Activated T-cell treated with anti-CD3 and anti-CD28 coated beads, Interleukin-2, amount 50 U/mL, for 72 hours (primary cell): ENCODE measurements around the gene FAM110D. TPM values are rescaled to one million over a fixed set of nuclear protein-coding genes. Genes with fewer than 3 reads are reported as not detected.

ENCODE experiments used
- ATAC-seq, 2 donors: fragments of 150-1000 bp; cut with Tn5 transposase; replicated peaks in 1 of 2; 2 replicates each; pipeline ENCODE4 v1.10.0; 2021; ENCODE audit warnings: moderate library complexity in 2 of 2, mild to moderate bottlenecking in 1 of 2
- DNase-seq, 2 donors: peaks; one replicate each; pipeline ENCODE4 v3.0.0; 2021 to 2022; ENCODE audit warnings: mixed read lengths in 1 of 2
- H3K27ac Mint-ChIP-seq: one replicate; pipeline ENCODE4 v1.8.0; 2022; ENCODE audit warnings: mild to moderate bottlenecking, moderate library complexity, mixed read lengths
- H3K27me3 Mint-ChIP-seq: one replicate; pipeline ENCODE4 v1.8.0; 2022; ENCODE audit warnings: low read depth, mixed read lengths
- H3K36me3 Mint-ChIP-seq, 2 donors: one replicate each; pipeline ENCODE4 v1.8.0; 2022; ENCODE audit warnings: mixed read lengths in 2 of 2, mild to moderate bottlenecking in 1 of 2; ENCODE audit not compliant: insufficient read depth in 2 of 2
- H3K4me1 Mint-ChIP-seq: one replicate; pipeline ENCODE4 v1.8.0; 2022; ENCODE audit warnings: low read depth, mixed read lengths
- H3K4me3 Mint-ChIP-seq, 2 donors: one replicate each; pipeline ENCODE4 v1.8.0; 2022; ENCODE audit warnings: mild to moderate bottlenecking in 2 of 2, mixed read lengths in 2 of 2, moderate library complexity in 2 of 2
- H3K9me3 Mint-ChIP-seq, 2 donors: one replicate each; pipeline ENCODE4 v1.8.0; 2022; ENCODE audit warnings: mixed read lengths in 2 of 2
- total RNA-seq, 2 donors: library from RNA; stranded (reverse); gene quantifications; one replicate each; pipeline ENCODE4 v1.2.3, GENCODE V29; 2022

The FAM110D gene
- not detected for total RNA-seq

DNA sequence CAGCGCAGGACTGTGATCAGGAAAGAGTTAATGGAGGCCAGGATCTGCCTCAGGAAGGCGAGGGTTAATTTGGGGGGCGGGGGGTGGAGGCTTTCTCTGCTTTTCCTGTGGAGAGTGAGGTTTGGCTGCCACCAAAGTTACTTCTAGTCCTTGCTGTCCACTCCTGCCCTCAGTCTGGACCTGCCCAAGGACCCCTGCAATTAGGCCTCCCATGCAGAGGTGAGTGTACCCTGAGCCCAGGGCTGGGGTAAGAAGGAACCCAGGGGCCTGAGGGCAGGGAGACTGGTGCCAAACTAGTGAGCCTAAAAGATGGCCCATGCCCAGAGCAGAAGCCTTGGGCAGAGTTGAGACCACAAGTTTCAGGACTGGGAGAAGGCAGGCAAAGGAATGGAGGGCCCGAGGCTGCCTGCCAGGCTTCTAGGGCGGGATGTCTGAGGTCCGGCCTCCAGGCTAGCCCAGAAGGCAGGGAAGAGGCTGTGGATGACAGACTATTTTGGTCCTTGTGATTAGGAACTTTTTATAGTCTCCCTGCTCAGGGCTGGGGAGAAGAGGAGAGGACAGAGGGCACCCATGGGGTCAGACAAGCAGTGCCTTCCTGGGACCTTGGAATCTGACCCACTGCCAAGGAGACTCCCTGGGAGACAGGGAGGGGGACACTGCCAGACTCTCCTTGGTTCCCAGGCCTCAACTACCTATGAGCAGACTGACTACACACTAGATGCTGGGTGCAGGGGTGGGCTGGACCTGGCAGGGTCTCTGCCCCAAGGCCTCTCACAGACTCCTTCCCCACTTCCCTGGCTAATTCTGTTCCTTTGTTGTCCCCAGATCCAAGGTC lies at the start of gene FAM110D:
FAM110D (plus strand) TSS at position 172 of the 835 bp plus-strand sequence. CDS start 2,213 bp downstream, outside the sequence.
- Mint-ChIP-seq H3K4me1 (peaks cover 9% of the 10 kb centered on the region), H3K9me3 (no peaks in the 10 kb centered on the region), H3K4me3 (no peak within 1 kb of the TSS), H3K27ac (no peak within 1 kb of the TSS), H3K36me3 (no peaks in the 10 kb centered on the region), H3K27me3 (peaks cover 58% of the 10 kb centered on the region)
- DNase-seq (no peak), ATAC-seq (no peak)

DNA sequence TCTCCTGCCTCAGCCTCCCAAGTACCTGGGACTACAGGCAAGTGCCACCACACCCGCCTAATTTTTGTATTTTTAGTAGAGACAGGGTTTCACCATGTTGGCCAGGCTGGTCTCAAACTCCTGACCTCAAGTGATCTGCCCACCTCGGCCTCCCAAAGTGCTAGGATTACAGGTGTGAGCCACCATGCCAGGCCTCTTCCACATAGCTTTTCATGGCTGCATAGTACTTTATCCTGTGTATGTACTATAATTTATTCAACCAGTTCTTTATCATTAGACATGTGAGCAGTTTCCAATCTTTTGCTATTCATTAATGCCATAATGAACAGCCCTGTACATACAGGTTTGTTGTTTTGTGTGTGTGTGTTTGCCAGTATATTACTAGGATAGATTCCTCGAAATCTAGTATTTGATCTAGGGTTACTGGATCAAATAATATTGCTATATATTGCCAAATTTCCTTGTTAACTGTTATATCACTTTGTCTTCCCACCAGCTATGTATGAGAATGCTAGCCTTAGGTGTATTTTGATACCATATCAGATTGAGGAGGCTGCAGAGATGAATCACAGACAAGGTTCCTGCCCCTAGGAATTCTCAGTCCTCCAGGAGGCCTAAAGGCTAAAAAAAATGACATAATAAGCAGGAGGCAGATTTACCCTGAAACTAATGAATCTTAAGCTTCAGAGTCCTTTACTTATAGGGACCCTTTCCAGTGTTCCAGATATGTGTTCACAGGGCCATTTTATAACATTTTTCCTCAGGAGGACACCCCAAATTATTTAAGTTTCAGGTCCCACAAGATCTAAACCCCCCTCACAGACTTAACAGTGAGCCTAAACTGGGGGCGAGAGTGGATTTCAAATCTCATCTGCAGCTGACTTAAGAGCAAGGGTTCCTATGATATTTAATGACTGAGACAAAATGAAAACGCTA lies 49.4 kb upstream of the FAM110D start:
- H3K9me3 Mint-ChIP-seq = no peaks in the 10 kb centered on the region
- ATAC-seq = no peak
- DNase-seq = no peak
- no peaks in the 10 kb centered on the region for H3K27me3 Mint-ChIP-seq
- H3K36me3 Mint-ChIP-seq = peaks cover 3 to 6% of the 10 kb centered on the region in 2 donors
- peak overlapping the region; percentile 81 to 89 for H3K4me3 Mint-ChIP-seq
- peak overlapping the region; percentile 83 for H3K27ac Mint-ChIP-seq
- H3K4me1 Mint-ChIP-seq = peaks cover 41% of the 10 kb centered on the region

DNA sequence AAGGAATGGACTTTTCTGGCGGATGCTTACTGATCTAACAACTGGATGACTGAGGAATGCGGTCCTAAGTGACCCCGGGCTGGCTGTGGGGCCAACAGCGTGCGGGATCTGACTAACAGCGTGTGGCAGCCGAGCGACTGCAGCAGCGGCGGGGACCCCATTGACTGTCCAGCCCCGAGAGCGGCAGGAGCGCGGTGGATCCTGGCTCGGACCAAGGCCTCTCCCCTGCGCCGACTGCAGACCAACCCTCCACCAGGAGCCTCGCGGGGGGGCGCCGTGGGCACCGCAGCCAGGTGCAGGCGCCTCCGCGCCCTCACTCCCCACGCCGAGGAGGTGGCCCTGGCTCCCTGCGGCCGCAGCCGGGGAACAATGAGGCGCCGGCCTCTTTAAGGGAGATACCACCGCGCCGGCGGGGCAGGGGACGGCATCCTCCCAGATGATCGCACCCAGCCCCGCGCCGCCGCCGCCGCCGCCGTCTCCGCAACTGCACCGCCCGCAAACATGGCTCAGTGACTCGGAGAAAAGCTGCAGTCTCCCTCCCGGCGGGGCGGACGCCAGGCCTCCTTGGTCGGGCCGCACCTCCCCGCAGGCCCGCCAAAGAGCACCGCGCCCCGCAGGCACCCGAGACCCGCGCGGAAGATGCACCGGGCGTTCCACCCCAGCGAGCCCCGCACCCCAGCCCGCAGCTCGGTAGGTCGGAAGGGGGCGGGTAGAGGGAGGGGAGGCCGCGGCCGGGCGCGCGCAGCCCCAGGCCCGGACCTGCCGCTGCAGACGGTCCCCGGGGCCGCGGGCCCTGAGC lies 47.9 kb upstream of the FAM110D start:
- H3K9me3 Mint-ChIP-seq = no peaks in the 10 kb centered on the region
- peaks cover 3 to 7% of the 10 kb centered on the region in 2 donors for H3K36me3 Mint-ChIP-seq
- peak overlapping the region; percentile 83 for H3K27ac Mint-ChIP-seq
- ATAC-seq (peak; percentile 70 to 71), DNase-seq (peak; percentile 87 to 88)
- H3K27me3 Mint-ChIP-seq = no peaks in the 10 kb centered on the region
- H3K4me3 Mint-ChIP-seq = peak overlapping the region; percentile 81 to 89
- peaks cover 37% of the 10 kb centered on the region for H3K4me1 Mint-ChIP-seq

DNA sequence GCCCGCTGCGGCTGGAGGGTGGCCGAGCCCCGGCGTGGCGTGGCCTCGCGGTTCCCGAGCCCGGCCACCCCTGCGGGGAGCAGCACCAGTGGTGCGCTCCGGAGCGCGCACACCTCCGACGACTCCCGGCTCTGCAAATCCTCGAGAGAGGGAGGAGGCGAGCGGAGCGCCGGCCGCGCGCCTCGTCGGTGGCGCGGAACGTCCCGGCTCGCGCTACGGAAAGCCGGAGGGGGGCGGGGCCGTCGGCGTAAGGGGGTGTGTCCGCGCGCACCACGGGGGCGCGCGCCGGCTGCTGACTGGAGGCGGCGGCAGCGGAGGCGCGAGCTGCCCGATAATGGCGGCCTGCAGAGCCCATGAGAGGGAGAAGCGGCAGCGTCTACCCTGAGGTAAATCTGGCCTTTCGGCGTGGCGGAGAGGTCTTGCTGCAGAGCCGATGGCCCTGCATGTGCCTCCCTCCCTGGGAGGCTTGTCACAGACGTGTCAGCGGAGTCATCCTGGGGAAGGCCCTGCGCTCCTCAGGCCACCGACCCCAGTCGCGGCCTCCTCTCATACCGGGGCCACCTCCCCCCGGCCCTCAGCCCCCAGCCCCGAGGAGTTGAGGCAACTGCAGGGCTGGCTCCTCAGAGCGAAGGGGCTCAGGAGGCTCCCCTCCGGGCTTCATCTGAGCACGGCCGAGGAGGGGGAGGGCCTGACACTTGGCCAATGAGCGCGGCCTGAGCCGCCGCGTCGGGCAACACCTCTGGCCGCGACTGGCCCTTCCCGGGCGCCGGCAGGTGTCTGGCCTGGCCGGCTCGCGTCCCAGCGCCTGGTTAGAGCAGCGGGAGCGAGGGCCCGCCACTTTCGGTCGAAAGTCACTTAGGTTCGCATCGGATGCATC lies 47.1 kb upstream of the FAM110D start, which contains the start of gene PDIK1L:
PDIK1L (plus strand) TSS at position 295 of the 877 bp plus-strand sequence. CDS start 2,485 bp downstream, outside the sequence.
- DNase-seq (peak; percentile 93 to 95), ATAC-seq (peak; percentile 85 to 87)
- H3K4me3 Mint-ChIP-seq = peak within 1 kb of the TSS; percentile 95 to 98
- no peaks in the 10 kb centered on the region for H3K27me3 Mint-ChIP-seq
- H3K4me1 Mint-ChIP-seq = peaks cover 37% of the 10 kb centered on the region
- H3K9me3 Mint-ChIP-seq = no peaks in the 10 kb centered on the region
- peak within 1 kb of the TSS; percentile 90 for H3K27ac Mint-ChIP-seq
- H3K36me3 Mint-ChIP-seq = peaks cover 3 to 7% of the 10 kb centered on the region in 2 donors

DNA sequence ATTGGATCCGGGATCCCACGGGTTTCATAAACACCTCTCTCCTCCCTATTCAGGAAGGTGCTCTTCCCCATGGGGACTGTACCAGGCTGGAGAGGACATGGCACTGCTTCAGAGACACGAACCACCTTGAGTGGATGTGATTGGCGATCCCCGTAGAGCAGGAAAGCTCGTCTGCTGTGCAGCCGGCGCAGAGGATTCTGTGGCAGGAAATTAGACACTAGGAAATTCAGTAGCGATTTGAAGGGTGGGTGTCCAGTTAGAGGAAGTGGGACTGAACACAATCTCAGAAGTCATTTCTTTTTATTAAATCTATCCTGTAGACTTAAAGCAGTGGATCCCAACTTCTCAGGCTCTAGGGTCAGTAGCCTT lies 46.5 kb upstream of the FAM110D start:
- Mint-ChIP-seq H3K36me3 (peaks cover 3 to 10% of the 10 kb centered on the region in 2 donors), H3K27ac (peak overlapping the region; percentile 90), H3K4me3 (peak overlapping the region; percentile 95 to 98), H3K4me1 (peaks cover 38% of the 10 kb centered on the region), H3K9me3 (no peaks in the 10 kb centered on the region), H3K27me3 (no peaks in the 10 kb centered on the region)
- DNase-seq = no peak
- ATAC-seq = no peak

DNA sequence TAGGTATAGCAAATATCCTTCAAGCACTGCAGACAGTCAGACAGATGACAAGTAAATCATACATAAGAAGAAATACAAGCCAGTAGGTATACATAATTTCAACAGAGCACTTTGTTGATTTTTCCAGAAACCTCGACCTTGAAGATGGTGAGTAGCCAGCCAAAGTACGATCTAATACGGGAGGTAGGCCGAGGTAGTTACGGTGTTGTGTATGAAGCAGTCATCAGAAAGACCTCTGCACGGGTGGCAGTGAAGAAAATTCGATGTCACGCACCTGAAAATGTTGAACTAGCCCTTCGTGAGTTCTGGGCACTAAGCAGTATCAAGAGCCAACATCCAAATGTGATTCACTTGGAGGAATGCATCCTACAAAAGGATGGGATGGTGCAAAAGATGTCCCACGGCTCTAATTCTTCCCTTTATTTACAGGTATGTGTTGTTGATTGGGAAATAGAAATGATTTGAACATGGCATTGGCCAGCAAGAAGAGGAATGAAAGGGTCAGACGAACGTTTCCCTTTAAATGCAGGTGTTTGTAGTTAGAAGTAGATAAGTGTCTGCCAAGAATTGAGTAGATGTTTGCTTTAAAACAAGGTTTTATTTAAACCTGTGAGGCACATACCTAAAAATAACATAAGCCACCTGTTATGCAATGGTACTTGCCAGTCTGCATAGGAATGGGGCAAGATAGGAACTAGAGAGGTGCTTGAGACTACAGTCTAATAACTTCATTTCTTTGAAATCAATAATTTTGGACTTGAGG lies 44.5 kb upstream of the FAM110D start:
- peaks cover 50% of the 10 kb centered on the region for H3K4me1 Mint-ChIP-seq
- no peak for ATAC-seq
- no peak overlapping the region for H3K27ac Mint-ChIP-seq
- no peak for DNase-seq
- H3K9me3 Mint-ChIP-seq = no peaks in the 10 kb centered on the region
- no peaks in the 10 kb centered on the region for H3K27me3 Mint-ChIP-seq
- H3K36me3 Mint-ChIP-seq = peaks cover 5 to 16% of the 10 kb centered on the region in 2 donors
- peak overlapping the region in 1 of 2 donors; percentile 22 for H3K4me3 Mint-ChIP-seq

DNA sequence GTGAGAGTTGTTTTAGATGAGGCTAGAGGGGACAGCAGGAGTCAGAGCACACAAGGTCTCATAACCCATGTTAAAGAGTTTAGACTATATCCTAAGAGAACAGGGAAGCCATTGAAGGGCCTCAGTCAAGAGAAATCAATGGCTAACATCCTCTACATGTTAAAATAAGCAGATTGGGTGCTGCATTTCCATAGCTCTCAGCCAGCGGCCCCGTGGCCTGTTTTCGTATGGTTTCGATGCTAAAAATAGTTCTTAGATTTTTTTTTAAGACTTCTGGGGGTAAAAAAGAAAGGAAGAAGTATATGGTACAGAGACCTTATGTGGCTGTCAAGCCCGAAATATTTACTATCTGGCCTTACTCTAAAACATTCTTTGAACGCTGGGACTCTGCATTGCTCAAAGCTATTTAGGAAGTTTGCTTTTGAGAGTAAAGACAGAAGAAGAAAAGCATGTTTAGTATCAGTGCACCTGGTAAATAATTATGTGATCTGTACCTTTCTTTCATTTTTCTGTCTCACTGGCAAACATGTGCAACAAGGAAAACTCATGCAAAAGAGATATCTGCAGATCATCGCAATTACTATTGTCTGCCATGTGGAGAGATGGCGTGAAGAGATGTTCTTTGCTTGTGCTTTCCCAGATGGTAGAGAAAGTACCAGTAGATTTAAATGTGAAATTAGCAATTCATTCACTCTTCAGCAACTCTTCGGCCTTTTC lies 38.8 kb upstream of the FAM110D start:
- H3K27me3 Mint-ChIP-seq = no peaks in the 10 kb centered on the region
- no peaks in the 10 kb centered on the region for H3K9me3 Mint-ChIP-seq
- H3K27ac Mint-ChIP-seq = peak overlapping the region; percentile 60
- peaks cover 48% of the 10 kb centered on the region for H3K4me1 Mint-ChIP-seq
- peaks cover 2 to 10% of the 10 kb centered on the region in 2 donors for H3K36me3 Mint-ChIP-seq
- DNase-seq (no peak), ATAC-seq (no peak)
- H3K4me3 Mint-ChIP-seq = peak overlapping the region in 1 of 2 donors; percentile 19

DNA sequence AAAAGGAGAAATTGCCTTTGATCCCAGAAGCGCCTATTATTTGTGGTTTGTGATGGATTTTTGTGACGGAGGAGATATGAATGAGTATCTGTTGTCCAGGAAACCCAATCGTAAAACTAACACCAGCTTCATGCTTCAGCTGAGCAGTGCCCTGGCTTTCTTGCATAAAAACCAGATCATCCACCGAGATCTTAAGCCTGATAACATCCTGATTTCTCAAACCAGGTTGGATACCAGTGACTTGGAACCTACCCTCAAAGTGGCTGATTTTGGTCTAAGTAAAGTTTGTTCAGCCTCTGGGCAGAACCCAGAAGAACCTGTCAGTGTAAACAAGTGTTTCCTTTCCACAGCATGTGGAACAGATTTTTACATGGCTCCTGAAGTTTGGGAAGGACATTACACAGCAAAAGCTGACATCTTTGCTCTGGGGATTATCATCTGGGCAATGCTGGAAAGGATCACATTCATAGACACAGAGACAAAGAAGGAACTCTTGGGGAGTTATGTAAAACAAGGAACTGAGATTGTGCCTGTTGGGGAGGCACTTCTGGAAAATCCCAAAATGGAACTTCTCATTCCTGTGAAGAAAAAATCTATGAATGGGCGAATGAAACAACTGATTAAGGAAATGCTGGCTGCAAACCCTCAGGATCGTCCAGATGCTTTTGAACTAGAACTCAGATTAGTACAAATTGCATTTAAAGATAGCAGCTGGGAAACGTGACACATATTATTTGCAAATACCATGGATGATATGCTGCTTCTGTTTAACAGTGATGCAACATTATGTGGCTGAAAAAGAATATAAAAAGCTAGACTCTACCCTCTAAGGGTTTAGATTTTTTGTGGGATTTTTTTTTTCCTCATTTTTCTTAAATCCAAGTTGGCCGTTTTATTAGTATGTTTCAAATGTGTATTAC lies 36.8 kb upstream of the FAM110D start:
- no peak overlapping the region for H3K4me3 Mint-ChIP-seq
- H3K36me3 Mint-ChIP-seq = peaks cover 2 to 10% of the 10 kb centered on the region in 2 donors
- H3K27ac Mint-ChIP-seq = no peak overlapping the region
- DNase-seq (no peak), ATAC-seq (no peak)
- no peaks in the 10 kb centered on the region for H3K27me3 Mint-ChIP-seq
- H3K9me3 Mint-ChIP-seq = no peaks in the 10 kb centered on the region
- H3K4me1 Mint-ChIP-seq = peaks cover 69% of the 10 kb centered on the region

DNA sequence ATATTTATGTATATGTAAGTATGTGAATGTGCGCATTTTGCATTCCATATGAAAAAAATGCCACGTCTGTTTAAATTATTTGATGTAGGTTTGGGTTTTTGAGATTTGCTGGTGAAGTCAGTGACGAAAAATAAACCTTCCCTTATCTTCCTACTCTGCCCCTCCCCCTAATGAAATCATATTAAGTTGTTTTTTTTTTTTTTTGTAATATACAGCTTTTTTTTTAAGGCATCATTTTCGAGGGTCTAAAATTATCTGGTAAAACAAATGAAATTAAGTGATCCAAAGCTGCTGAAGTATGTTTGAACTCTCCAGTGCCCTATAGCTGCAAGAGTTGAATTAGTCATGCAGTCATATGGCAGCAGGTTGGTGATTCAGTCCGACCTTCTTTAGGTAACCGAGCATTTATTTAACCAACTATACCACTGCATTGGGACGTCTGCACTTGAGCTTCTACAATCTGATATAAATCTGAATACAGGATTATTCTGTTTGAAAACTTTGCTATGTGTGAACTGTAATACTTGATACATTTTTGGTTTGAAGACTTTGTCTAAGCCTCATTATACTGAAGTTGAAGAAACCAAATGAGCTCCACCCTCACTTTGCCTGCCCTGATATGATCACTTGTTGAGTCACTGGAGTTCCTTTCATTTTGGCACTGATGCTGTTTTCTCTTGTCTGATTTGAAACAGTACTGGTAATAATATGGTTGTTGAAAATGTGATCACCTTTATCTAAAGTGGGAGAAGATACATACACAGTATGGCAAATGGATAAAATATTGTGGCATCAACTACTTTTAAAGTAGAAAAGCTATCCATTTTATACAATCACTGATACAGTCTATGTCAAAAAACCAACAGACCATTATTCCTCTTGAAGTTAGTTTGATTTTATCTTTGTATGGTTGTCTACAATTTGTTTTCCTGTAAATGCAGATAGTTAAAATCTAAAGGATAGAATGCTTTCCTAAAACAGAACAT lies 35.6 kb upstream of the FAM110D start:
- Mint-ChIP-seq H3K9me3 (no peaks in the 10 kb centered on the region), H3K4me1 (peaks cover 73% of the 10 kb centered on the region), H3K27me3 (no peaks in the 10 kb centered on the region), H3K4me3 (peak overlapping the region; percentile 13 to 57), H3K27ac (peak overlapping the region; percentile 12), H3K36me3 (peaks cover 2% of the 10 kb centered on the region in 2 donors)
- ATAC-seq (peak; percentile 69 to 78), DNase-seq (peak; percentile 22 to 33)
